PFSK-1 (cell line): ENCODE data around the gene TRA2B.

Experiments used
- FOXP2 ChIP-seq: optimal IDR thresholded peaks from 2 replicates; pipeline ENCODE3; 2011; ENCODE audit warnings: borderline replicate concordance, control low read depth, inconsistent platforms; ENCODE audit not compliant: insufficient read depth; ENCODE audit errors: extremely low read length, extremely low read depth
- POLR2AphosphoS5 ChIP-seq: IDR thresholded peaks from 2 replicates; pipeline ENCODE4 v1.6.1; 2012; ENCODE audit warnings: low read depth, mild to moderate bottlenecking, control low read depth, low read length, moderate library complexity
- REST ChIP-seq, 2 experiments: IDR thresholded peaks; 2 replicates each; pipeline versions ENCODE4 v1.6.1 to v1.8.0; 2011 to 2012; ENCODE audit warnings: low read depth in 2 of 2, low read length in 2 of 2, control low read depth in 1 of 2, inconsistent platforms in 1 of 2, mild to moderate bottlenecking in 1 of 2, moderate library complexity in 1 of 2; ENCODE audit not compliant: insufficient read depth in 1 of 2
- SIN3A ChIP-seq: IDR thresholded peaks from 2 replicates; pipeline ENCODE4 v1.6.1; 2012; ENCODE audit warnings: mild to moderate bottlenecking, low read length, moderate library complexity, borderline replicate concordance; ENCODE audit not compliant: insufficient read depth
- TAF1 ChIP-seq: IDR thresholded peaks from 2 replicates; pipeline ENCODE4 v1.6.1; 2012; ENCODE audit warnings: low read length, control low read depth, borderline replicate concordance; ENCODE audit not compliant: insufficient read depth

The TRA2B gene

GRCh38 chr3:185956244-185956643 is 18.4 kb upstream of the TRA2B start:
- TF ChIP-seq TAF1 (no peak), REST (IDR thresholded peaks at IDR 0.05; ENCODE audit: insufficient read depth in 1 of 2, low read depth in 2 of 2, low read length in 2 of 2) (no peak), SIN3A (no peak), POLR2AphosphoS5 (no peak), FOXP2 (no peak)

- TF ChIP-seq TAF1 (no peak), POLR2AphosphoS5 (no peak)
These were observed 16.5 kb upstream of the TRA2B start for GRCh38 chr3:185954366-185954723.

- TF ChIP-seq TAF1 (no peak), SIN3A (no peak), POLR2AphosphoS5 (no peak), REST (IDR thresholded peaks at IDR 0.05; ENCODE audit: insufficient read depth in 1 of 2, low read depth in 2 of 2, low read length in 2 of 2) (no peak), FOXP2 (no peak)
These were observed 12.9 kb upstream of the TRA2B start for GRCh38 chr3:185950728-185951127.

GRCh38 chr3:185949515-185949914 is 11.7 kb upstream of the TRA2B start:
- TF ChIP-seq POLR2AphosphoS5, result no peak
- no peak for TF ChIP-seq SIN3A
- TF ChIP-seq REST (IDR thresholded peaks at IDR 0.05; ENCODE audit: insufficient read depth in 1 of 2, low read depth in 2 of 2, low read length in 2 of 2), result no peak
- TF ChIP-seq FOXP2, result no peak
- no peak for TF ChIP-seq TAF1

- TF ChIP-seq TAF1 (no peak), POLR2AphosphoS5 (no peak), FOXP2 (no peak), REST (IDR thresholded peaks at IDR 0.05; ENCODE audit: insufficient read depth in 1 of 2, low read depth in 2 of 2, low read length in 2 of 2) (no peak), SIN3A (no peak)
These were observed 10.5 kb upstream of the TRA2B start for GRCh38 chr3:185948292-185948691.
